GM19351 (cell line): ENCODE measurements around the gene SEL1L3.
"Not testable (repeated sequence)": the region's sequence is repeated elsewhere in the genome, so short reads cannot be mapped to it uniquely, and the experiment has no call there.

Source experiments
- ATAC-seq: cut with Tn5 transposase; IDR thresholded peaks from one replicate; pipeline ENCODE4 v1.9.1; 2021; ENCODE audit warnings: mild to moderate bottlenecking, moderate library complexity; ENCODE audit not compliant: unreplicated experiment

SEL1L3 gene

DNA sequence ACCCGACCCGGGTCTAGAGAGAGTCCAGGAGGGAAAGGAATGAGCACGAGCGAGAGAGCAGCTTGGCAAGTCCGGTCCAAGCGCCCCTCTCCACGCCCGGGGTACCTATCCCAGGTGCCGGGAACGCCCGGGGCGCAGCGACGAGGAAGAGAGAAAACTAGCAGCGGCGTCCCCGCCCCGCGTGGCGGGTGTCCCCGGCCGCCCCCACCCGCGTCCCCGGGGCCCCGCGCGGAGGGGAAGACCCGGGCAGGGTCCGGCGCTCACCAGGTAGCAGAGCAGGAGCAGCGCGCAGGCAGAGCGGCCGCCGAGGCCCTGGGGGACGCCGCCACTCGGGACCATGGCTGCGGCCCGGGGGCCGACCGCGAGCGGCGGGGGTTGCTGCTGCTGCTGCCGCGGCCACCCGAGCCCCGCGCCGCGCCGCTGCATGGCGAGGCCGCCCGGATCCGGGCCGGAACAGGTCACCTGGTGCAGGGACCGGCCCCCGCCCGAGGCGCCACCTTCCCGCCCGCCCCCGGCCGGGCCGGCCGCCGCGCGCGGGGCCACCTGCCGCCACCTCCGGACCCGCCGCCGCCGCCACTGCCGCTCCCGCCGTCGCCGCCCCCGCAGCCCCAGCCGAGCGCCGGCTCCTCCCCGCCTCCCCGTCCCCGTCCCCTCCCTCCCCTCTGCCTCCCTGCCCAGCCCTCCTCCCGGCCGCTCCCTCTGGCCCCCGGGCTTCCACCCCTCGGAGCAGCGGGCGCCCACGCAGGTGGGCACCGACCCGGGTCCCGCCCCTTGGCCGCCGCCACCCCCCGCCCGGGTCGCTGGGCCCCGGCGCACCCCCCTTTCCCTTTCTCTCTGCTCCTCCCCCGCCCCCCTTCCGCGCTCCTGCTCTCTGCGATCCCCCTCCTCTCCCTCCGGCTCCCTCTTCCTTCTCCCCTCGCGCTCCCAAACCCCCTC is at the start of gene SEL1L3:
TSS of gene SEL1L3 (minus strand) at position 578 of the 936 bp plus-strand sequence. CDS start at position 426, 152 bp downstream.
- ATAC-seq = peak; percentile 37

DNA sequence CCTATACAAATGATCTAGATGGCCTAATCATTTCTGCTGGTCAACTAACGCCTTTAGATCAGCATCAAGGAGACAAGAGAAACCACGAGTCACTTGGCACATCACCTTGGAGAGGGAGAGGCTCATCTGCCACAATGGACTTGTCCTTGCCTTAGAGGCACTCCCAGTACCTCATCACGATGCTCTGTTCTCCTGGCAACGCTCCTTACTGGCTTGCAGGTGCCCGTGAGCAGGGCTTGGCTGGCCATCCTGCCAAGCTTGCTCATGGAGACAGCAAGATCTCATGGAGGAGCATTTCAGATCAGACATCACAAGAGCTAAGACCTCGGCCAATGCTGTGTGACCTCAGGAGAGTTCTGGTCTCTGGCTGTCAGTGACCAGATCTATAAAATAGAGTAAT is 48.6 kb upstream of the SEL1L3 start:
- no peak for ATAC-seq

DNA sequence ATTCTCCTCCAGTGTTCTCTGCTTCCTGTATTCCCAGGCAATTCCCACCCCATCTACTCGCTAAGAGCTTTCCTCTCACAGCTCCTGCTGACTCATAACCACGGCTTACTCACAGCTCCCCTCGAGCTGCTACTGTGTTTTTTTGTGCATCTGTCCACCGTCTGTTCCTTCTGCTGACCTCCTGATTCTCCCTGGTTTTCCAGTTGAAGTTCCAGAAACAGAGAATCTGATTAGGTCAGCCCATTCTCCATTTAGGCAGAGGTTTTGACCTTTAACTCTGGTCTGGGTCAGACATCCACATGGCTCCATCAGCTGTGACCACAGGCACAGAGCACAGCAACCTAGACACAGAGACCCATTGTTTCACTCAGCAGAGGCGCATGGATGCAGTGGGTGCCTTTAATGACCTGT is 45.7 kb upstream of the SEL1L3 start:
- ATAC-seq = no peak

DNA sequence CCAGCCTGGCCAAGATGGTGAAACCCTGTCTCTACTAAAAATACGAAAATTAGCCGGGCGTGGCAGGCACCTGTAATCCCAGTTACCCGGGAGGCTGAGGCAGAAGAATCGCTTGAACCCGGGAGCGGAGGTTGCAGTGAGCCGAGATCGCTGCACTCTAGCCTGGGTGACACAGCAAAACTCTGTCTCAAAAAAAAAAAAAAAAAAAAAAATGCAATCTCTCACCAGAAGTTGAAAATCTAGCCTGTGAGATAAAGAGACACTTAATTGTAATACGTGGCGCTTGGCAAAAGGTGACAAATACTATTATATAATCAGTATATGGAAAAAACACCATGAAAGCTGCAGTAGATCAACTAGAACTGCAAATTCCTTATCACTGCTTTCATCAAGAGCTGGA is 43.3 kb upstream of the SEL1L3 start:
- not testable (repeated sequence) for ATAC-seq

DNA sequence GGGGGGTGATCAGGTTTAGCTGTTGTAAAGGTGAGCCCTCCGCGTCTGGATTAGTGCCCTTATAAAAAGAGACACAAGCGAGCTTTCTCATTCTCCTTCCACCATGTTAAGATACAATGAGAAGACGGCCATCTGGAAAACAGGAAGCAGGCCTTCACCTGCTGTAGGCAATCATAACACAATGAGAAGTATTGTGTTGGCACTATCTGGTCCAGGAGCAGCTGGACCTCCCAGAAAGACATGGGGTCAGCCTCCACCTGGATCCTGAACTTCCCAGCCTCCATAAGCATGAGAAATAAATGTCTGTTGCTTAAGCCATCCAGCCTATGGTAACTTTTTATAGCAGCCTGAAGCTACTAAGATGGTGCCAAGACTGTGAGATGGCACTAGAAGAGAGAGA is 42.6 kb upstream of the SEL1L3 start:
- no peak for ATAC-seq

DNA sequence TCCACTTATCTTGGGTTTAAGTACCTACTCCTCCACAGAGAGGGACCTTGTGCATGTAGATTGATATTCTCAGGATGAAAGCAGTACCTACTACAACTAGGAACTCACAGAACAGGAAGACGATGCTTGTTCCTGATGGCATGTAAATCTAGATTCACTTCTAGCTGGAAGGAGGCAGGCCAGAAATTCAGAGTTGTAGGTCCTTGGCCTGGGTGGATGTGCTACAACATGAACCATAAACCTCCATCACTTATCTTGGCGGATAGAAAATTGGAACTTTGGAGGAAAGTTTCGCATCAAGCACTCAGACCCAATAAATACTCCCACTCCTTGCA is 41.9 kb upstream of the SEL1L3 start:
- peak; percentile 54 for ATAC-seq

DNA sequence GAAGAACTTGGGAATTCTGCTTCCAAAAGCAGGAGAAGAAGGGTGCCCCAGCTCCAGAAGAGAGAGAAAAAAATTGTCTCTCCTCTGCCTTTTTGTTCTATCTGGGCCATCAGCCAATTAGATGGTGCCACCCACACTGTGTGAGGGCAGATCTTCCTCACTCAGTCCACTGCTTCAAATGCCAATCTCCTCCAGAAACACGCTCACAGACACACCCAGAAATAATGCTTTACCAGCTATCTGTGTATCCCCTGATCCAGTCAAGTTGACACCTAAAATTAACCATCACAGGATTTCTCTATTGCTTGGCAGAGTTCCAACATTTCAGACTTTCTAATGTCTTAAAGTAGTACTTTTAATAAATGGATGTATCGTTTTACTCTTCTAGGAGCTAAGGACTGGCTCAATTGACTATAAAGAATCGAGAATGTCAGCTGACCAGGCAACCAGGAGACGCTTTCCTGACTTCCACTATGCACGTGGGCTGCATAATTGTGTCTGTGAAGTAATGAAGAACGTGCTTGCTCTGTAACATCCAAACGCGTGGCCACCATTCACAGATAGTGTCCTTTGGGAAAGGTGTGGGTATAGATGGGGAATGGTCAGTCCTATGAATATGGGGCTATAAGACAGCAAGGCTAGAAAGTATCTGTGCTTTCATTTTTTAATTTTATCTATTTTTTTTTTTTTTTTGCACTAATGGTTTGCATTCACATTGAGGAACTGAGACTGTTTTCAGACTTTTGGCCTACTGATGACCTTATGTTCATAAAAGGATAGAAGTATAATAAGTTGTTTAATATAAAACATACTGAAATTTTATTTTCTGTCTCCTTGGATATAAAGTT is 41.3 kb upstream of the SEL1L3 start:
- peak; percentile 59 for ATAC-seq

DNA sequence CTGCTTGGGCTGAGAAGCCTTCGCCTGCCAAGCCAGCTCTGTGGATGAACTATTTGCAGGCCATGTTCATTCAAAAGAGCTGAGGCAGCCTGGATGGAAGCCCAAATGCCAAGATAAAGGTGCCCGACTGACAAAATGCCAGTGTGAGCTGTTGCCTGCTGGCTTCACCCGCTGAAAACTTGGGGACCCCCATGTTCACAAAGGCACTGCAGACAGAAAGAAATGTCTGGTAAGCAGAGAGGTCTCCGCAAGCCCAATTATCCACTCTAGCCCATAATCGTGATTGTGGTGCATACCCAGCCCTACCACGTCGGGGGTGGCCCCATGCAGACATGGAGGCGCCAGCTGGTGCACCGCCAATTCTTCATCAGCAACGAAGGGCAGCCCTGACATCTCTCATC is 38.2 kb upstream of the SEL1L3 start:
- no peak for ATAC-seq

DNA sequence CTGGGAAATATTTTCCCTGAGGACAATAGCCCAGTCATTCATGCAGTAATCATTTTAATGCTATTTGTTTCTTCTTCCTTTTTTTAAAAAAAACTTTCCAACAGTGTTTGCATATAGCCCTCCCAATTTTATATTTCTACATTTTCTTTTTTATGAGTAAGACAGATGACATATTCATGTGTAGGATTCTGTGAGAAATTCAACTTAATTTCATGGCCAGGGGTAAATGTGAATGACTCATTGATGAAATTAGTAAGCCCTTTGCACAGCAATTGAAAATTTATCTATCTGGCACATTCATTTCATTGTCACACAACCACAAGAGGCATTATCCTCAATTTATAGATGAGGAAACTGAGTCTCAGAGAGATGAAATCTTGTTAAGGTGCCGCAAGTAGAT is 37.5 kb upstream of the SEL1L3 start:
- ATAC-seq = no peak

DNA sequence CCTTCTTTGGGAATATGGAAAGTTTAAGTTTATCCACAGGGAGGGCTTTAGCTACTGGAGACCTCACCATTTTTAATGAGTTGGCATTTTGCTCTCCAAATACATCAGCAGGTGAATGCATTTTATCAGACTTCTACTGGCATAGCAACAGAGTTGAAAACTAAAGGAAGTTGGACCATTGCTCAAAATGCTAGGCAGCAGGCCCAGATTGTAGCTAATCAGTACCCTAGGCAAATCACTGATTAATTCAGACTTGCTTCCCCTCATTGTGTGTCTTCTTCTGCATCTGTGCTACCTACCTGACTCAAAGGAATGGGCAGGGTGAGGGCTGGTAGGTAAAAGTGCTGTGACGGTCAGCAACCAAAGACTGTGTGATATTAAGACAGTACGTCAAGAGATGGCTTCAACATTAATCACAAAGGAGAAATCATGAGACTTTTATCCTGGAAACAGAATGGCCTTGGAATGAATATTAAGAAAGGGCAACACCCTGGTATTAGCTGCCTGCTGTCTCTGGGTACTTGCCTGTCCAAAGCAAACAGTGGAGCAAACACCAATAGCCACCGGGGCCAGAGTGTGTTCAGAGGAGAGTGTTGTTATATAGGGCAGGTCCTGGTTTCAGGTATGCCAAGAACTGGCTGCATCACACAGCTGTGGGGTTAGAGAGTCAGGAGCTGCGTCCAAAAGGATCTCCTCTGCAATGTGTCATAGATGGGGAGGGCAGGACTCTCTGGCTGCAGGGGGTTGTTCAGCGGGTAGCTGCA is 34.2 kb upstream of the SEL1L3 start:
- ATAC-seq = no peak

DNA sequence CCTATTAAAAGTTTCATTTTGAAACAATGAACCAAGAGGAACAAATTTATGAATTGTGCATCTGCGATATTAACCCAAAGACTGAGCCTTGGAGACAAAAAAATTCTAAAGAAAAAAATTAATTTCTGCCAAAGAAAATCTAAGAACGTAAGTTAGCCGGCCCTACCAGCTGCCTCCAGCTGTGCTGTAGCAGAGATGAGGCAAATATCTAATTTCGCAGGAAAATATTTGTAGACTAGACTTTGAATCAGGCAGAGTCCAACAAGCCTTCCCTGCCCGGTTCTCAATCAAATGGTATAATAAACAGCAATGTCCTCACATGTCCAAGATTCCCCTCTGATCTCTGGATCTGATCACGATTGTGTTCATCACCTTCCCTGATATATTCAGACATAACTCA is 30.0 kb upstream of the SEL1L3 start:
- no peak for ATAC-seq

DNA sequence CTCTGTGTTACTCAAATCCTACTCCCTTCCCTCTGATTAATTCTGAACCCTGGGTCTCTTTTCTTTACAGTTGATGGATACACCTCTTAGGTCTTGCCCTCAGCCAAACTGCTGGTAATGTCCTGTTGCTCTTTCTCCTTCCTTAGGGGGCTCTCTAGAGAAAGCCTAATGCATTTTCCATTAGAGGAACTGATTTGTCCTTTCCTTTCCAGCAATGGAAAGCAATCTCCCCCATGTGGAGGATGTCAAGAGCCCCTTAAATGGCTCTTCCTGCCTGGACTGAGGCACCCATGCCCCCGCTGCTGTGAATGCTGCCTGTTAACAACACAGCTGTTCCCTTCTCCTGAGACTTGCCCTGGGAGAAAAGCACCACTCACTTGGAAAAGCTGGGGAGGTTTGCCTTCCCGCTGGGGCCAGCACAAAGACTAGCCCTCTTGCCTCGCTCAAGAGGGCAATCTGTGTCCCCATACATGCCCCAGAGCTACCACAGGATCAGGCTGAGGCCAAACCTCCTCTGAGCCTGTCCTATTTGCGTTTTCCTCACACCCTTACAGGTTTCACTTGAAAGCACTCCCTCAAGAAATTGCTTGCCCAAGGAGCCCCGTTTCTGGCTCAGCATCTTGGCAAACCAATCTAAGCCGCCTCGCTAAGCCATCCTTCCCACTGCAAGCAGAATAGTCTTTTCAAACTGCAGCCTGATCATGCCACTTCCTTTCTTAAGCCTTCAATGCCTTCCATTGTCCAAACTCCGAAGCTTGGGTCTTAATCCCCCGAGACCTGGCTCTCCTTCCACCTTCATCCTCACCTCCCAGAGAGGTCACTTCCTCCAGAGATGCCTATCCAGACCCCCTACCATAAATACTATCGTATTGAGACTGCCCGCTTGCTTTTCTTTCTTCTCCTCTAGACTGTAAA is 28.0 kb upstream of the SEL1L3 start:
- peak; percentile 72 for ATAC-seq

DNA sequence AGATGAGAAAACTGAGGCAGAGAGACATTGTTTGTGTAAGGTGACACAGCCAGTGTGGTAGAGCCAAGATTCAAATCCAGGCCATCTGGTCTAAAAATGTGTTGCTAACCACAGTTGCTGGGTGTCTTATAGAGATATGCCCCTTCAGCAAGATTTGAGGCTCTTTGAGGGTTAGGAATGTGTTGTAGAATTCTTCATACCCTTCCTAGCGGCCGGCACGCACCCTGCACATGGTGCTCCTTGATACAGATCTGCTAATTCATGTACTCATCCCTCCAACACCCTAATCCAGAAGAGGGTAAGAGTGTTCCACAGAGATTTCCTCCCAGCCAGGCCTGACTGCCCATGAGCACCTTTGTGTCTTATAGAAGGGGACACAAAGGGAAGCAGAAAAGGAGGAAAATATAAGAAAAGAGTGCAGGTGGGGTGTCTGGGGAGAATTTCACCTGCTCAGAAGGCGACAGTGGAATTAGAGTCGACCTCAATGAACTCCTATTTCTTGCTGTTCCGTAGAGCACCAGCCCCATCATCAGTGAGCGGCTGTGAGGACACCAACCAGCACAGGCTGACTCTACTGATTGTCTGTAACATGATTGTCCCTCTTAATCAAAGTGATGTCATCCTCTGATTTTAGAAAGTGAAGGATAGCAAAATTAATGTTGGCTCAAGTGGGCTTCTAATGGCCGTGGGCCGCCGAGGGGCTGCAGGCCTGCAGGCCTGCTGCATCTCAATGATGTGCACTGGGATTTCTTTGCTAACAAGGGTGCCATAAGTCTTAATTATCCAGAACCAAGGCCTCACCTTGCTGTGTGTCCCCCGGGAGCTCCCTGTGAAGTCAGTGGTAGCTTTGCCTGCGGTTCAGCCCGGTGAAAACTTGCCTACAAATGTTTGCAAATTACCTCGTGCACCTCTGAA is 27.1 kb upstream of the SEL1L3 start:
- ATAC-seq = peak; percentile 27

DNA sequence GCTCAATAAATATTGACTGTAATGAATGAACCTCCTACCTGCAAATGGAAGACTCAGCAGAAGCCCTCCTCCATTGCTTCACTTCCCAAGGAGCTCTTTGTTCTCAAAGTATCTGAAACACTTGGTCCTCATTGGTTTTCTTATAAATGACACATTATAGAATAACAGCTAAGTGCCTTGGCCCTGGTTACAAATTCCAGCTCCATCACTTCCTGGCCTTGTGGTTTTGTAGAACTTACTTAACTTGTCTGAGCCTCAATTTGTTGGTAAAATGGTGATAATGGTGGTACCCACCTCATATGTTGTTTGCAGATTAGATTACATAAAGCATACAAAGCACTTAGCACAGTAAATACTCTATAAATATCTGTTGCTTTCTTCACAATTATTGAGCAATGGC is 26.0 kb upstream of the SEL1L3 start:
- no peak for ATAC-seq

DNA sequence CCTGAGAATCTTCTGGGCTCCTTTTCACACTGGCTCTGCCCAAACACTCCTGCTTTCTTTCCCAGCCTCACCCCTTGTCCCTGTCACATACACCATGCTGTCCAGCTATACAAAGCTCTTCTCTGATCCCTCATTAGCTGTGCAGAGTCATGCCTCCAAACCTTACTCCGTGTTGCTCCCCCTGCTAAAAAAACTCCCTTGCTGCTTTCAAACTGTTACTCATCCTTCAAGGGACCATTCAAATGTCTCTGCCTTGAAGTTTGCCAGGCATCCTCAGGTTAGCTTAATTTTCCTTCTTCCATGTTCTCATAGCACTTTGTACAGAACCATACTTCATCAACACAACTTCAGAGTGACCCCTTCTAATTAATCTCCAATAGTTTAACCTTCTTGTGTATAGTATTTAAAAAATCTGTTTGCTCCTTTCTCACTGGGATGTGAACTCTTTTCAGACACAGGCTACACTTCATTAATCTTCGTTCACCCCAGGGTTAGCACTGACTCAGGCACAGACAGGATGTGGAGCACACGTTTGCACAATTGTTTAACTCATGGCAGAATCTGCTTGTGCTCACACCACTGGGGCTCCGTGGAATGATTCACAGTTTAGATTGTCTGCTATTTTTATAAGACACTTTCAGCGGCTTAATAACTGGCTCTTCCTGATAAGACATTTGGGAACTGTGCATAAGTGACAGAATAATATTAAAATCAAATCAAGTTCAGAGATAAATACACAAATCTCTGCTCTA is 21.4 kb upstream of the SEL1L3 start:
- peak; percentile 48 for ATAC-seq

DNA sequence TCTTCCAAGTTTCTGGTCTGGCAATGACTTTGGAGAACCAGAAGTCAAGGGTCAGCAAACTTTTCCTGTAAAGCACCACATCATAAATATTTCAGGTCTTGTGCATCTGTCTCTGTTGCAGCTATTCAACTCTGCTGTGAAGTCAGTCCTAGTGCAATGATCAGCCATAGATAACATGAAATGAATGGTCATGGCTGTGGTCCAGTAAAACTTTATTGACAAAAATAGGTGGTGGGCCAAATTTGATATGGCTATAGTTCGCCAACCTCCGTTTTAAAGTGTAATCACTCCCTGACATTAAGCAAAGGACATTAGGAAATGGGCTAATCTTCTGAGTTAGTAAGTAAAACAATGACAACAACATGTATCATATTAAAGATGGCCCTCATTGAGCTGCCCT is 20.8 kb upstream of the SEL1L3 start:
- no peak for ATAC-seq

DNA sequence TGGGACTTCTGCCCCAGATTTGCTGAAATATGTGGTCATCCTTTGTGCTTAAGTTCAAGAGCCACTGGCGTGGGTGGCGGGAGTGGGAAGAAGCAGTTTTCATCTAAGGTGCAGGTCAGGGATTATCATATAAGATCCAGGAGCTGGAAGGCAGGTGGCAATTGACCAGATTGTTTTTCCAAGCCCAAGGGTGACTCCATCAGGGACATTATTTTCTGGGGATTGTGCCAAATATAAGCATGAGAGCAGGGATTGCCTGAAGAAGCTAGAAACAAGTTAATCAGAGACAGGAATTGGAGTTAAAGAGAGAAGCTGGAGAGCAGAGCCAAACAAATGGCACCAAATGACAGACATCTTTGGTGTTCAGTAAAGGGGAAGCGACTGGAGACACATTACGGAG is 19.4 kb upstream of the SEL1L3 start:
- ATAC-seq = no peak

DNA sequence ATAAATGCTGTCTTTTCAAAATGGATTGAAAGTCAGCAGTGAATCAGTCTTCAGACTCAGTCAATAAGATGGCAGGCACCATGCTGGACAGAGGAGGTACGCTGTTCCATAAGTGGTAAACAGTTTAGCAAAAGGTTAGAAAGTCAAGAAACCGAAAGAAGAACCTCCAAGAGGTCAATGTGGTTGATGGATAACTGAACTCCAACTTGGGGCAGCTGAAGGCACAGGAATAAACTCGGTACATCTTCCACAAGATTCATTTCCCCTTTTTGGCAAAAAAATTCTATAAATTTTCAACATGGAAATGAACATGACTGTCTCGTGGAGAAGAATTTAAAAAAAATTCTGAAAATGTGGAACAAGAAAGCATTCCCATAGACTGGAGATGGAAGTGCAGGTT is 18.4 kb upstream of the SEL1L3 start:
- no peak for ATAC-seq
